Duodenal mucosa (tissue), 2 donors: ENCODE results near the gene VPS8.
"Not testable (repeated sequence)": the region's sequence is repeated elsewhere in the genome, so short reads cannot be mapped to it uniquely, and the experiment has no call there.

Experiments
- H3K27ac ChIP-seq: one replicate; pipeline ENCODE4 v1.7.0; 2013; ENCODE audit warnings: low read depth, low read length
- H3K27me3 ChIP-seq, 2 donors: one replicate each; pipeline ENCODE4 v1.7.0; 2013; ENCODE audit warnings: low read length in 2 of 2, control low read depth in 1 of 2; ENCODE audit not compliant: insufficient read depth in 2 of 2, control insufficient read depth in 1 of 2
- H3K36me3 ChIP-seq, 2 donors: one replicate each; pipeline ENCODE4 v1.7.0; 2013; ENCODE audit warnings: low read length in 2 of 2, control low read depth in 1 of 2; ENCODE audit not compliant: insufficient read depth in 2 of 2, control insufficient read depth in 1 of 2
- H3K4me1 ChIP-seq, 2 donors: one replicate each; pipeline ENCODE4 v1.7.0; 2013; ENCODE audit warnings: low read length in 2 of 2, control low read depth in 1 of 2; ENCODE audit not compliant: insufficient read depth in 2 of 2, control insufficient read depth in 1 of 2
- H3K4me3 ChIP-seq, 2 donors: one replicate each; pipeline ENCODE4 v1.7.0; 2013; ENCODE audit warnings: low read length in 2 of 2, low read depth in 1 of 2
- H3K9ac ChIP-seq, 2 donors: one replicate each; pipeline ENCODE4 v1.7.0; 2013; ENCODE audit warnings: low read length in 2 of 2, low read depth in 1 of 2
- H3K9me3 ChIP-seq, 2 donors: one replicate each; pipeline ENCODE4 v1.7.0; 2013; ENCODE audit warnings: low read length in 2 of 2, control low read depth in 1 of 2; ENCODE audit not compliant: control insufficient read depth in 1 of 2

VPS8 gene

GRCh38 chr3:184885112-184885511 is 73.1 kb downstream of the VPS8 start:
- Histone ChIP-seq H3K36me3 (peaks cover 6 to 7% of the 10 kb centered on the region in 2 donors), H3K4me3 (no peak overlapping the region), H3K9ac (no peak overlapping the region), H3K27ac (no peak overlapping the region), H3K4me1 (peaks cover 0 to 10% of the 10 kb centered on the region in 2 donors), H3K9me3 (no peaks in the 10 kb centered on the region), H3K27me3 (no peaks in the 10 kb centered on the region)

DNA sequence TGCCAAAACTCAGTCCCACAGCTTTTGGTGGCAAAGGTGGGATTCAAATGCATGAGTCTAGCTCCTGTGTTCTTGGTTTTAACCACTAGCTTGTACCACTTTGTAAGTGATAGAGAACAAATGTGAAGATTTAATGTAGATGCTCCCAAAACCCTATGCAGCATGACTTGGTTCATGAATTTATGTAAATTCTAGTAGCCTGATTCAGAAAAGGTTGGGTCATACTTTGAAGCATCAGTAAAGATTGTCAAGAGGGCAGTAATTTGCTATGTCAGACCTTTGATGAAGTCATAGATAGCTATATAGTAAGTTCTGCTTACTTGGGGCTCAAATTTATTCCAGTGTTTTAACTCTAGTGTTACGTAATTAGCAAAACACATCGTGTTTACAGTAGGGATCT is 75.6 kb downstream of the VPS8 start:
- H3K27me3 ChIP-seq: no peaks in the 10 kb centered on the region
- no peak overlapping the region for H3K4me3 ChIP-seq
- H3K27ac ChIP-seq: no peak overlapping the region
- H3K4me1 ChIP-seq: no peaks in the 10 kb centered on the region
- H3K9ac ChIP-seq: no peak overlapping the region
- H3K9me3 ChIP-seq: no peaks in the 10 kb centered on the region
- H3K36me3 ChIP-seq: peaks cover 6 to 7% of the 10 kb centered on the region in 2 donors

DNA sequence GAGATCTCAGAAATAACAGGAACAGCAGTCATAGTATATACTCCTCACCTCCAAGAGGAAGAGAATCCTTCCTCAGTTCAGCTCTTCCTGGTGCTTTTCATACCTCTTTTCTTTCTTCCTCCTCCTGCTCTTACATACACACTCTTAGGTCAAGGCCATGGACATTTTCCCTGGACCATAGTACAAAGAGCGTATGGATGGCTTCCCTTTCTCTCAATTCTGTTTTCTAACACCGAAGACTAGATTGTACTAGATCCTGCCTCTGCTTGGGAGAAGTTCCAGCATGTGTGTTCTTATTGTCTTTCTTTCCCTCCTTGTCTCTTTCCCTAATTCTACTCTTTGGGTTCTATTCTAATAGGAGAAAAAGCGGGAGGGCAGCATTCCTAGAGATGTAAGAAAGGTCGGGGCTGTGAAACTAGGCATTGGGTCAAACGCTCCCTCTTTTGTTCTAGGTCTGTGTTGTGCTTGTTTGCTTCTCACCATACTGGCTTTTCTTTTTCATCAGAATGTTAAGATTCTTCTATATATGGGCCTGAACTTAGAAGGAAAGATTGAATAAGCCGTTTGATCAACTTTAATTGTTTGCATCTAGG is 77.4 kb downstream of the VPS8 start:
- peaks cover 6 to 9% of the 10 kb centered on the region in 2 donors for H3K36me3 ChIP-seq
- H3K27ac ChIP-seq: no peak overlapping the region
- H3K4me1 ChIP-seq: no peaks in the 10 kb centered on the region
- H3K9ac ChIP-seq: no peak overlapping the region
- no peaks in the 10 kb centered on the region for H3K27me3 ChIP-seq
- H3K9me3 ChIP-seq: no peaks in the 10 kb centered on the region
- H3K4me3 ChIP-seq: no peak overlapping the region

- Histone ChIP-seq H3K4me1 (no peaks in the 10 kb centered on the region), H3K27me3 (no peaks in the 10 kb centered on the region), H3K36me3 (peaks cover 0 to 13% of the 10 kb centered on the region in 2 donors), H3K9ac (no peak overlapping the region), H3K27ac (no peak overlapping the region), H3K9me3 (no peaks in the 10 kb centered on the region), H3K4me3 (no peak overlapping the region)
These were observed 82.1 kb downstream of the VPS8 start for GRCh38 chr3:184894051-184894450.

DNA sequence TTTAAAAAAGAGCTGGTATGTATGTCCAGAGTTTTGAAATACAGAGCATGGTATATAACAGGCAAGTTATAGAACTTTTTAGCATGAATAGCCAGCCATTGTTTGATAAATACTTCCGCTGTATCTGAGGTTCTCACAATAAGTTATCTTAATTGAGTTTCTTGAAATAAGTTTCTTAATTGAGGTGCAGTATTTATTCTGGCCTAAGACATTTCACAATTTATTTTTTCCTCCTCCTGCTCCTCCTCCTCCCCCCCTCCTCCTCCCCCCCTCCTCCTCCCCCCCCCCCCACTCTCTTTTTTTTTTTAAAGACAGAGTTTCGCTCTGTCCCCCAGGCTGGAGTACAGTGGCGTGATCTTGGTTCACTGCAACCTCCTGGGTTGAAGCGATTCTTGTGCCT is 83.4 kb downstream of the VPS8 start:
- Histone ChIP-seq H3K4me1 (no peaks in the 10 kb centered on the region), H3K9me3 (no peaks in the 10 kb centered on the region)

GRCh38 chr3:184896336-184896735 is 84.4 kb downstream of the VPS8 start:
- peaks cover 0 to 22% of the 10 kb centered on the region in 2 donors for H3K36me3 ChIP-seq
- H3K9ac ChIP-seq: no peak overlapping the region
- H3K4me1 ChIP-seq: peaks cover 0 to 4% of the 10 kb centered on the region in 2 donors
- no peaks in the 10 kb centered on the region for H3K9me3 ChIP-seq
- H3K27me3 ChIP-seq: no peaks in the 10 kb centered on the region
- no peak overlapping the region for H3K27ac ChIP-seq
- H3K4me3 ChIP-seq: no peak overlapping the region

More for the DNA sequence above, 83.4 kb downstream of the VPS8 start:
- Histone ChIP-seq H3K27ac (no peak overlapping the region), H3K27me3 (no peaks in the 10 kb centered on the region), H3K36me3 (peaks cover 0 to 22% of the 10 kb centered on the region in 2 donors), H3K9ac (no peak overlapping the region), H3K4me3 (no peak overlapping the region)

- H3K4me3 ChIP-seq: no peak overlapping the region
- peaks cover 0 to 5% of the 10 kb centered on the region in 2 donors for H3K4me1 ChIP-seq
- H3K27ac ChIP-seq: no peak overlapping the region
- peaks cover 3 to 17% of the 10 kb centered on the region in 2 donors for H3K36me3 ChIP-seq
- H3K9me3 ChIP-seq: no peaks in the 10 kb centered on the region
- no peaks in the 10 kb centered on the region for H3K27me3 ChIP-seq
- no peak overlapping the region for H3K9ac ChIP-seq
These were observed 88.1 kb downstream of the VPS8 start for GRCh38 chr3:184899953-184900595.

DNA sequence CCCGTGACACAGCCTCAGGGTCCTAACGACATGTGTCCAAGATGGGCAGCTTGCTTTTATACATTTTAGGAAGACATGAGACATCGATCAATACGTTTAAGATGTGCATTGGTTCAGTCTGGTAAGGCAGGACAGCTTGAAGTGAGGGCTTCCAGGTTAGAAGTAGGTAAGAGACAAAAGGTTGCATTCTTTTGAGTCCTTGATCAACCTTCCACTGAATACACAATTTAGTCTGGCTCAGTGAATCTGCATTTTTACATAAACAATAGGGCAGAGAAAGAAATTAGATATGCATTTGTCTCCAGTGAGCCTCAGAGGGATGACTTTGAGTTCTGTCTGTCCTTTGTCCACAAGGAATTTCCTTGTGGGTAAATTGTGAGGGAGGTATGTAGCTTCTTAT is 95.1 kb downstream of the VPS8 start:
- not testable (repeated sequence) for H3K36me3 ChIP-seq, H3K4me3 ChIP-seq, H3K27me3 ChIP-seq, H3K9me3 ChIP-seq, H3K9ac ChIP-seq, H3K27ac ChIP-seq
- peaks cover 15 to 16% of the 10 kb centered on the region in 2 donors for H3K4me1 ChIP-seq

GRCh38 chr3:184907681-184908649 is 96.0 kb downstream of the VPS8 start:
- H3K27me3 ChIP-seq: no peaks in the 10 kb centered on the region
- peaks cover 3 to 5% of the 10 kb centered on the region in 2 donors for H3K36me3 ChIP-seq
- peaks cover 15 to 24% of the 10 kb centered on the region in 2 donors for H3K4me1 ChIP-seq
- no peaks in the 10 kb centered on the region for H3K9me3 ChIP-seq
- H3K27ac ChIP-seq: no peak overlapping the region
- no peak overlapping the region for H3K4me3 ChIP-seq
- no peak overlapping the region for H3K9ac ChIP-seq

DNA sequence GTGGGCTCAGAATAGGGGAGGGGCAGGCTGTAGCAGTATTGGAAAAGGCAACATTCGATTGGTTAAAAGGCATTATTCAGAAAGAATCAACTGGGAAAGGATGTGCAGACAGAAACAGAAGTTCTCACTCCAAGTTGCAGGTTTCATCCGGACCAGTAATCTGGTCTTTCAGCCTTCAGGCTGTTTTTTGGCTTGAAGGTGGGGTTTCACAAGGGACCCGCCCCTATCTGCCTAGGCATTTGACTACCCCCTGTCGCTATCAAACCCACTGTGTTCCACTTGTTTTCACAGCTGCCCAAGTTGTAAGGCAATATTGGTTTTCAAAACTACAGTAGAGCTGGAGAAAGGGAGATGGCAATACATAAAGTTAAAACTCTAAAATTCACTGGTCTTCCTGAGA is 96.9 kb downstream of the VPS8 start:
- Histone ChIP-seq H3K36me3 (peaks cover 3 to 5% of the 10 kb centered on the region in 2 donors), H3K4me3 (no peak overlapping the region), H3K9ac (no peak overlapping the region), H3K4me1 (peaks cover 15 to 26% of the 10 kb centered on the region in 2 donors), H3K27ac (no peak overlapping the region), H3K9me3 (no peaks in the 10 kb centered on the region), H3K27me3 (no peaks in the 10 kb centered on the region)
